HK-2 (cell line): Measurements from ENCODE around the gene NCLN.
"Not testable (repeated sequence)": the region's sequence is repeated elsewhere in the genome, so short reads cannot be mapped to it uniquely, and the experiment has no call there.

Experiments
- DNase-seq: peaks from one replicate; pipeline ENCODE4 v3.0.0-alpha.2; 2018; ENCODE audit not compliant: unreplicated experiment

NCLN gene

DNA sequence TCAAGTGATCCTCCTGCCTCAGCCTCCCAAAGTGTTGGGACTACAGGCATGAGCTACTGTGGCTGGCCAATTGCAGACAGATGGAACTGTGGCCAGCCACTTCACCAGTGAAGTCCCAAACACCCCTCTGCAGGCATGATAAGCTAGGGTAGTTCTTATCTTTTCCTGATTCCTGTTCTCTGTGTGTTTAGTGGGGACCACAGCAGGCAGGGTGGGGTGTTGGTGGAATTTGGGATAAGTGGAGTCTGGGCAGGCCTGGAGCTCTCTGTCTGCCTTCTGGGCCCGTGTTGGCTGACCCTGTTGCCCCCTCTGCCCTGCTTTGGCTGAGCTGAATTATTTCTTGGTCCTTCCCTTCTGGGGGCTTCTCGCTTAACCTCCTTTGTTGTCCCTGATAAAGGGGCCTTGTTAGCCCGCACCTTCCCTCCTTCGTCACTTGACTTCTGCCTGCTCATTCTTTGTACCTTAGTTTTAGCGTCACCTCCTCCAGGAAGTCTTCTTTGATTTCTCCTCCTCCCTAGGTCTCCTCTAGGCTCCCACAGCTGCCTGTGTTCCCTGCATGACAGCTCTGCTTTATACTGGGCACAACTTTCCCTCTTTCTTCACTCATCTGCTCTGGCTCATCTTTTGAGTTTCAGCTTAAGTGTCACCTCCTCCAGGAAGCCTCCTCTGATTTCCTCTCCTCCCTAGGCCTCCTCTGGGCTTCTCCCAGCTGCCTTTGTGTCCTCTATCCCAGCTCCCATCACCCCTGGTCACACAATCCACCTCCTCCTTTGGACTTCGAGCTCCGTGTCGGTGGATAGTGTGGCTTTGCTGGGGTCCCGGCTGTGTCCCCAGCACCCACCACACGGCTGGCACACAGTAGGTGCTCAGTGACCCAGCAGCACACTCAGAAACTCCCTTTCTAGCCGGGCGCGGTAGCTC lies 1.7 kb upstream of the NCLN start:
- DNase-seq: no peak

GRCh38 chr19:3184847-3185460 lies 776 bp upstream of the NCLN start:
- no peak for DNase-seq

DNA sequence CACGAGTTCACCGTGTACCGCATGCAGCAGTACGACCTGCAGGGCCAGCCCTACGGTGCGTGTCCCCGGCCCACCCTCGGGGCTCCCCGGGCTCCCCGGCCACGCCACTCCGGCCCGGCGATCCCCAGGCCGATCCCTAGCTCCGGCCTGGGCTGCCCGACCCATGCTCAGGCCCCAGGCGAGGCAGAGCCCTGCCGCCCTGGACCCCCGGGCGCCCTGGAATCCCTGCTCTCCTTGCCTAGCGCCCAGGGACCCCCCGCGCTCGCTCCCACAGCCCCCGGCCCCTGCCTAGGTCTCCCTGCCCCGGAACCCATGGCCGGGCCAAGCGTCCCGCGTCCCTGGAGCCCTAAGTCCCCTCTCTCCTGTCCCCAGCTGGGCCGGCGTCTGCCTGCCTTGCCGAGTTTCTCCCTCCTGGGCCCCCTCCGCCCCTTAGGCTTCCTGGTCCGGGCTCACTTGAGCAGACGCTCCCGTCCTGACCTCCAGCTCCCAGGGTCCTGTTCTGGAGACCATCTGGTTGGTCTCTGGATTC lies 494 bp downstream of the NCLN start:
- DNase-seq: no peak

DNA sequence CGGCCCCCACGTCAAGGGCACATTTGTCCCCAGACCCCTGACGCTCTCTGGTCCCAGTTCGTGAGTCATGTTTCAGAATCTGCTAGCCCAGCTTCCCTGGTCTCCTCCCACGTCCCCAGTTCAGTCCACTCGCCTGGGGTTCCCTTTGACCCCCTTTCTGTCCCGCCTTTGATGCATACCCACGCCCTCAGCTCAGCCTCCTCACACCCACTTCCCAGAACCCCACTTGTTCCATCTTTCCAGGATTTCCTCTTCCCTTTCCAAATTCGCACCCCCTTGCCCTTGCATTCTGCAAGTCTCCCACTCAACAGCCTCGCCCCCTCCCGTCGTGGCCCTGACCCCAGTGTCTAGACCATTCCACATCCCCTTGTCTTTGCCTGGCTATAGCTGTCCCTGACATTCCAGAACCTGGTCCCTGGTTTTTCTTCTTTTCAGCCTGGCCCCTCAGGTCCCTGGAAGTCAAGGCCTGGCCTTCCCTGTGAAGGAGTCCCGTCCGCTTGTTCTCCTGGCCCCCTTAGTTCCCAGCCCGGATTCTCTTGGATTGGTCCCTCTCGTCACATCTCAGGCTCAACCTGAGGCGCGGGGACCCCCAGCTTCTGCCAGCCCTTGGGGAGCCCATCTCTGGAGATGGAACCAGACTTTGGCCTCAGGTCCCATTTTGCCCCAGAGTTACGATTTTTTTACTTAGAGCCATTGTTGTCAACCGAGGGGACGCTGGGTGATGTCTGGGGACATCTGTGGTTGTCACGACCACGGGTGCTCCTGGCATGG lies 1.3 kb downstream of the NCLN start:
- DNase-seq: no peak

DNA sequence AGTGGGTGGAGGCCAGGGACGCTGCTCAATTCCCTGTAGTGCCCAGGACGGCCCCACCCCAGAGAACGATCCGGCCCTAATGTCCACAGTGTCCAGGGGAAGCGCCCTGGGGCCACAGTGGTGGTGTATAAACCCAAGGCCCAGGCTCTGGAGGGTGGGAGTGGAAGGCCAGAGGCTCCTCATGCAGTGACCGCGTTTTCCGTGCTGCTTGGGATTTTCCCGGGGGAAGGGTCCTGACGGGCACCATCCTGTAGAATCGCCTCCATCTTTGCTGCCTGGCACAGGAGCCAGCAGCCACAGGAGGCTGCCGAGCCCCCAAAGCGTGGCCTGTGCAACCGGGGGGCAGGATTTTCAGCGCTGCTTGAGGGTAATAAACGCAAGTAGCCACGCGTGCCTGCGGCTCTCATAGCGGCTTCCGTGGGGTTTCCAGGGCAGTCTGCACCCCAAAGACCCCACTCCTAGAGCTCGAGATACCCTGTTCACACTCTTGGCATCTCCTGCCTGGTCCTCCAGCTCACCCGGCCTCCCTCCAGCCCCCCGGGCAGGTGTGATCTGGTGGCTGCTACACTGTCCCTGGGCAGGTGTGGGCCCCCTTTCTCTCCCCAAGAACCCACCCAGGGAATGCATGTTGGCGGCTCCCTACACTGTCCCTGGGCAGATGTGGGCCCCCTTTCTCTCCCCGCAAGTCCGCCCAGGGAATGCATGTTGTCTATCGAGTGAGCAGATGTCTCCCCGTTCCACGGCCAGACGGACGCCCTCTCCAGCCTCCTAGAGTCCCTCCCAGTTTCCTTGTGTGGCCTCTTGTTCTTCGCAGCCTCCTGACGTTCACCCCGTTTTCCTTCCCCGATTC lies 2.2 kb downstream of the NCLN start:
- no peak for DNase-seq

DNA sequence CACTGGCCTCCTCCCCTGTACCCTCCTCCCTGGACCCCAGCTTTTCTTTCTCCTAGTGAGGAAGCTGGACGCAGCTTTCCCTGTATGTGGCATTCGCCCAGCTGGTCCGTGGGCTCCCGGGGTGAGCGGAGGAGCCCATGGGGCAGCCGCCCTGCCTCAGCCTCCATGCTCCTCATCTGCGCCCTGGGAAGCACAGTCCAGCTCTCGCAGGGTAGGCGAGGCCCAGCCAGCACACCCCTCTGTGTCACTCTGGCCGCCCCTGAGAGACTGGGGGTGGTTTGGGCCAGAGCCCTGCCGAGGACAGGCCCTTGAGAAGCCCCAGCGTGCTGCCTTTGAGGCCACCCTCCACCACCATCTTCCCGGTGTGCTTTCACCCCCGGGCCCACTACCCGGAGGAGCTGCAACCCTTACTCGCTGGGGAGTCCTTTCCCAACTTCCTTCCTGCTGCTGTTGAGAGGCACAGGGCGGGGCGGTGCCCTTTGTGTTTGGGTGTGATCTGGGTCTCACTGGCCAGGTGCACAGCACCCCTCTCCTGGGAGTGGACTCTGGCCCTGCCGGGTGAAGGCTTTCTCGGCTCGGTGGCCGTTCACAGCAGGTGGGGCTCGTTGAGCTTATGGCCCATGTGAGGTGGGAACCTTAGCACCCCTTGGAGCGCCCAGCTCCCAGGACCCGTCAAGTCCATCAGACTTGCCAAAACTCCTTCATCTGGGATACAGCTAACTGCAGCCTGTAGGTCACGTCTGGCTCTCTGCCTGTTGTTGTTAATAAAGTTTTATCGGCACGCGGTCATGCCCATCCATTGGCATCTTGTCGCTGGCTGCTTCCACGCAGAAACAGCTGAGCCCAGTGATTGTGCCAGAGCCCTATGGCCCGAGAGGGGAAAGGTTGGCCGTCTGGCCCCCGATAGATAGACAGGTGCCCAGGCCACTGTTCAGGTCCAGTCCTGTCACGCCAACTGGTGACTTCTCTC lies 3.2 kb downstream of the NCLN start:
- no peak for DNase-seq

GRCh38 chr19:3189702-3190469 lies 4.2 kb downstream of the NCLN start:
- DNase-seq: no peak

DNA sequence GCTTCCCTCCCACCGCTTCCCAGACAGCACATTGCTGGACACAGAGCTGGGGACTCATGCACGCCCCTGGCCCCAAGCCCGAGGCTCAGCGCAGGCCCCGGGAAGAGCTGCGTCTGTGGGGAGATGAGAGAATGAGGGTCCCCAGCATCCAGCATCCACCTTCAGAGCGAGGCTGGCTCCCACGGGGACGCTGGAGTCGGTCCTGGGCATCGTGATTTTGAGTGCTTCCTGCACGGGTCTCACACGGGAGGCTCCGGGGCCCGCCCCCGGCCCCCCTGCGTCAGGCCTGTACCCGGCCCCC lies 4.7 kb downstream of the NCLN start:
- no peak for DNase-seq

GRCh38 chr19:3190921-3191805 lies 5.4 kb downstream of the NCLN start:
- no peak for DNase-seq

GRCh38 chr19:3191806-3192104 lies 6.0 kb downstream of the NCLN start:
- not testable (repeated sequence) for DNase-seq

DNA sequence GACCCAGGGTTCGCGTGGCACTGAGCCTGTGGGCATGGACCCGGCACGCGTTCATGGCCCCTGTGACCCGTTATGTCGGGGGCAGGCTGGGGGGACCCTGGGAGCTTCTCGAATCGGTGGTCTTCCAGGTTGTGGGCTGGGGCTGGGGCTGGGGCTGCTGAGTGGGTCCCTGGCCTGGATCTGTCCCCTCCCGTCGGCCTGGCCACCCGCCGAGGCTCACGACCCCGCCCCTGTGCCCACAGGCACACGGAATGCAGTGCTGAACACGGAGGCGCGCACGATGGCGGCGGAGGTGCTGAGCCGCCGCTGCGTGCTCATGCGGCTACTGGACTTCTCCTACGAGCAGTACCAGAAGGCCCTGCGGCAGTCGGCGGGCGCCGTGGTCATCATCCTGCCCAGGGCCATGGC lies 6.5 kb downstream of the NCLN start:
- DNase-seq: no peak

DNA sequence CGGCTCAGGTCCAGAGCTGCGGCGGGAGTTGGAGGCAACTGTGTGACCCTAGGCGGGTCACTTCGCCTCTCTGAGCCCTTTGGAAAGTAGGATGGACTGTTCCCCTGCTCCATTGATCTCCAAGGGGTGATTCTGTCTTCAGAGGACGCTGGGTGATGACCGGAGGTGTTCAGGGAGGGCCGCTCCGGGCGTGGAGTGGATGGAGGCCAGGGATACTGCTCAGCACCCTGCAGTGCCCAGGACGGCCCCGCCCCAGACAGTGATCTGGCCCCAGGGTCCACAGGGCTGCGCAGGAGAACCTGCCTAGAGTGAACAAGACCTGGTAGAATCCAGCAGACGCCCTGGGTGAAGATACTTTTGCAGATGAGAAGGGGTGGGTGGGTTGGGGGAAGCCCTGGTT lies 7.0 kb downstream of the NCLN start:
- DNase-seq: no peak

- DNase-seq: no peak
Measured at GRCh38 chr19:3193256-3194105, 7.8 kb downstream of the NCLN start.

DNA sequence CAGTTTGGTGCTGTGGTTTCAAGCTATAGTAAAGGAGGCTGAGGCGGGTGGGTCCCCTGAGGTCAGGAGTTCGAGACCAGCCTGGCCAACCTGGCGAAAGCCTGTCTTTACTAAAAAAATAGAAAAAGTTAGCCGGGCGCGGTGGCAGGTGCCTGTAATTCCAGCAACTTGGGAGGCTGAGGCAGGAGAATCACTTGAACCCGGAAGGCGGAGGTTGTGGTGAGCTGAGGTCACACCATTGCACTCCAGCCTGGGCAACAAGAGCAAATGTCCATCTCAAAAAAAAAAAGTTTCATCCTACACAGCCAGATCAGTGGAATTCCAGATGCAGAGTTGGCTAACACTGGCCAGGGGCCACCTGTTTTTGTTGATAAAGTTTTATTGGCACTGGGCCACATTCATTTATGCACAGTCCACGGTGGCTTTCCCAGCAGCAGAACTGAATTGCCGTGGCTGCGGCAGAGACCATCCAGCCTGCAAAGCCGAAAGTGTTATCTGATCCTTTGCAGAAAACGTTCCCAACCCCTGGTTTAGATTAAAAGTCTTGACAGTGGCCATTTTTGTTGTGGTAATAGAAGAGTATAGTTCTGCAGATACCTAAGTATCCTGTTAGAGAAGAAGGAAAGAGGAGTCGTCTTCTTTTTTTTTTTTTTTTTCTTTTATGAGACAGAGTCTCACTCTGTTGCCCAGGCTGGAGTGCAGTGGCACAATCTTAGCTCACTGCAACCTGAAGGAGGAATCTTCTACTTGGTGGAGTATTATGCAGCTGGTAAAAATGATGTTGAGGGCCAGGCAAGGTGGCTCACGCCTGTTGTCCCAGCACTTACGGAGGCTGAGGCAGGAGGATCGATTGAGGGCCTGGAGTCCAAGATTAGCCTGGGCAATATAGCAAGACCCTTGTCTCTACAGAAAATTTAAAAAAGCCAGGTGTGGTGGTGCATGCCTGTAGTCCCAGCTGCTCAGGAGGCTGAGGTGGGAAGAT lies 8.7 kb downstream of the NCLN start:
- DNase-seq: no peak

GRCh38 chr19:3196064-3196932 lies 10.6 kb downstream of the NCLN start:
- DNase-seq: no peak

DNA sequence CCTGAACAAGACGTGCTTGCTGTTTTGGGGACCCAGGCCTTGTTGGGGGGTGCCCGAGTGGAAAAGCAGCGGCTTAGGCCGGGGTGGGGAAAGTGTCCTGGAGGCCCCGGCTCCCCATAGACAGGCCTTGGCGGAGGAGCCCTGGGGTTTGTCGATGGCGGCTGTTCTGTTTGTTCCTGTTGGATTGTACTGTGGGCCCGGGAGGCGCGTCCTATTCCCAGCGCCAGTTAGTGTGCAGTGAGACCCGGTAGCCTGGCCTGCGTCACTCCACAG lies 11.1 kb downstream of the NCLN start:
- no peak for DNase-seq
